GM12873 (cell line): Measurements from ENCODE around the gene TRIM67.

Source experiments
- TF ChIP-seq, protein P1 (sequence below): IDR thresholded peaks from 2 replicates; pipeline ENCODE4 v1.5.1; 2012; ENCODE audit warnings: low read depth, mild to moderate bottlenecking, moderate library complexity, low read length, control low read depth; ENCODE audit not compliant: insufficient read depth; ENCODE audit errors: missing control alignments

Gene TRIM67

DNA sequence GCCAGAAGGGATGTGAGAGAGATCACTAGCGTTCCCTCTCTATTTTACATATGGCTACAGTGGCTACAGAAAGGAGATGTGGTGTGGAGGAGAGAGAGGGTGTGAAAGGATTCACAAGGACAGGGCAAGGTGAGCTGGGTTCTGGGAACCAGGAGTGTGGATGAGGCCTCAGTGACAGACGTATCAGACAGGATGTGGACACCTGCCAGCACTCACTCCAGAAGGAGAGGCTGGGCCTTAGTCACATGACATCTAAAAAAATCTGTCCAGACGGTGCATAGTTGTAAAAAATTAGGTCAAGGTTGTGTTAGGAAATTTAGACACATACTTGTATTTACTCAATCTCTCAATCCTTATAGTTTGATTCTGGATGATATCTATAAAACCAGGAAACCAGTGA is 10.6 kb downstream of the TRIM67 start:
- TF ChIP-seq, protein P1, sequence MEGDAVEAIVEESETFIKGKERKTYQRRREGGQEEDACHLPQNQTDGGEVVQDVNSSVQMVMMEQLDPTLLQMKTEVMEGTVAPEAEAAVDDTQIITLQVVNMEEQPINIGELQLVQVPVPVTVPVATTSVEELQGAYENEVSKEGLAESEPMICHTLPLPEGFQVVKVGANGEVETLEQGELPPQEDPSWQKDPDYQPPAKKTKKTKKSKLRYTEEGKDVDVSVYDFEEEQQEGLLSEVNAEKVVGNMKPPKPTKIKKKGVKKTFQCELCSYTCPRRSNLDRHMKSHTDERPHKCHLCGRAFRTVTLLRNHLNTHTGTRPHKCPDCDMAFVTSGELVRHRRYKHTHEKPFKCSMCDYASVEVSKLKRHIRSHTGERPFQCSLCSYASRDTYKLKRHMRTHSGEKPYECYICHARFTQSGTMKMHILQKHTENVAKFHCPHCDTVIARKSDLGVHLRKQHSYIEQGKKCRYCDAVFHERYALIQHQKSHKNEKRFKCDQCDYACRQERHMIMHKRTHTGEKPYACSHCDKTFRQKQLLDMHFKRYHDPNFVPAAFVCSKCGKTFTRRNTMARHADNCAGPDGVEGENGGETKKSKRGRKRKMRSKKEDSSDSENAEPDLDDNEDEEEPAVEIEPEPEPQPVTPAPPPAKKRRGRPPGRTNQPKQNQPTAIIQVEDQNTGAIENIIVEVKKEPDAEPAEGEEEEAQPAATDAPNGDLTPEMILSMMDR, result no peak

DNA sequence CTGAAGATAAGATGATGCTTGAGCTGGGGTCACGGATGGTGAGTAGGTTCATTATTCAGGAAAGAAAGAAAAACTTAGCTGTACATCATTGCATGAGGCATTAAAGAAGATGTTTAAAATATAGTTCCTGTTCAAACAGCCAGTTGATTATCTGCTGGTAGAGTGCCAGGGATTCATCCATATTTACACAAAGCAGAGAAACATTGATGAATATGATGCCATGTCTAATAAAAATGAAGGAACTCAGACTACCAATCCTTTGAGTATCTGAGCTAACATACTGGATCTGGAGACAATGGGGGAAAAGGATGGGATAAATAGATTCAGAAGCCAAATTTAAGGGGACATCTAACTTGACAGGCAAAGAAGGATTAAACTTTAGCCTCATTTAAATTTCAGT is 14.6 kb downstream of the TRIM67 start:
- TF ChIP-seq, protein P1, result no peak

DNA sequence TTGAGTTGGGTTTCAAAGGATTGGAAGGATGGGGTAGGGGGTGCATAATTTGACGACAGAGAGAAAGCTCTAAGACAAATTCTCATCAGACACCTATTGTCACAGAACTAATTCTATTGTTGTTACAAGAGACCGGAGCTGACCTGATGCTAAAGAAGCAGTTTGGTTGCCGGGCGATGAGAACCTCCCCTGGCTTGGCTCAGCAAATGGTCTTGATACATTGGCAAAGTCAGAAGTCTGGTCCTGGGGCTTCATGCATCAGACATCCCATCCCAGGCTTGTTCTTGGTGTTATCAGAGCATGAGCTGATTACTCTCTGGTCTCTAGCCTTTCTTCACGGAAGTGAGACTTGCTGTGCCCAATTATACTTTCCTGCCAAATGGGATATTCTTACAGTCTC is 15.4 kb downstream of the TRIM67 start:
- TF ChIP-seq, protein P1, result no peak

DNA sequence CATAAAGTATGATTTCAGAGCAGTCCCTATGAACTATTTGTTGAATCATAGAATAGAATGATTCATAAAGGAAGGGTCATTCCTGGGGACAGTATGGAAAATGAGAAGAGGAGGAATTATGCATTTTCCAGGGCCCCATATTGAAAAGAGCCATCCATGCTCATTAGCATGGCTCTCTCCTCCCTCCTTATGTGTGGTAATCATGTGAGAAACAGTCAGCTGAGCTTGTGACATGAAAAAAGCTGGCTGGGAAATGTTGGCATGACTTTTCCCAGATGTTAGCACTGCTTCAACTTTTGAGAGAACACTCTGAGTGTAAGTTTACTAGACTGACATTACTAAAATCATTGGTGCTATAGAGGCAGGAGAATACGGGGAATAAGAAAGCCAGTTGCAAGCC is 16.1 kb downstream of the TRIM67 start:
- TF ChIP-seq, protein P1, result no peak

DNA sequence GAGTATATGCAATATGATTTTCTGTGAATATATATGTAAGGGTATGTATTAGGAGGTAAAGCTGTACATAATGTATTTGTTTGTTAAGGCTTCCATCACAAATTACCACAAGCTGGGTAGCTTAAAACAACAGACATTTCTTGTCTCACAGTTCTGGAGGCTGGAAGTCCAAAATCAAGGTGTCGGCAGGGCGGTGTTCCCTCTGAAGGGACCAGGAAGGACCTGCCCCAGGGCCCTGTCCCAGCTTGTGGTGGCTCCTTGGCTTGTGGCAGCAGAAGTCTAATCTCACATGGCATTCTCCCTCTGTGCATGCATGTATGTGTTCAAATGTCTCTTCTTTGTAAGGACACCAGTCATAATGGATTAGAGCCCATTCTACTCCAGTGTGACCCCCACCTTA is 17.1 kb downstream of the TRIM67 start:
- TF ChIP-seq, protein P1, result no peak

DNA sequence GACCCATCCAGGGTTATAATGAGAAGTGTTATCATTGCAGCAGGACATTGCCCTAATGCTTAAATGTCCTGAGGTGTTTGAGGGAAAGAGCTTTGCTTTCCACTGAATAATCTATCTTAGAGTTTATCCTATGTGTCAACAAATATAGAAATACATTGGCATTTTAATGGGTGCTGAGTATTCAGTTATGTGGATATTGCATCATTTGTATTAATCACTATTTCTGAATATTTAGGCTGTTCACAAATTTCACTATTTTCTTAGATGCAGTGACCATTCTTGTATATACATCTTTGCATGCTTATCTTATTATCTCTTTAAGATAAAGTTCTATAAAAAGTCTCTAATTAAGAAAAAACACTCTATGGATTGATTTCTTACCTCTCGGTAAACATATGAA is 18.2 kb downstream of the TRIM67 start:
- TF ChIP-seq, protein P1, result no peak

DNA sequence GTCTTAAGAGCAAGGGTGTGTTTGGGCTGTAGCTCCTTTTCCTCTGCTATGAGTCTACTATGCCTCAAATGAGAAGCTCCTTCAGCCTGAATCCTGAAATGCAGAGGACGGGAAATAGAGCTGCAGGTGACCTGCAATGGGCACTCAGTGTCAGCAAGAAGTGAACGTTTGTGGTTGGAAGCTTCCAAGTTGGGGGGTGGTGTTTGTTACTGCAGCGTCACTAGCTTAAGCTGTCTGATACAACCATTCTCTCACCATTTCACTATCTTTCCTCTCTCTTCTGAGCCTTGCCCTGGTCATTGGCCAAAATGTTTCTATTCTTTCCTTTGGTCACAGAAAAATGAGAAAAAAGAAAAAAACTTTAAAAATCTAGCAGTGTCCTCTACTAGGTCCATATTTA is 19.4 kb downstream of the TRIM67 start:
- TF ChIP-seq, protein P1, result no peak
